Measurements from ENCODE around the gene NSMCE1. TPM values are rescaled to one million over a fixed set of nuclear protein-coding genes. Genes with fewer than 3 reads are reported as not detected.

NSMCE1 gene
- total RNA-seq, 1 donor from 2014 or later = 72.1 TPM

- DNase-seq (ENCODE audit: low read depth) = no peak
Measured at GRCh38 chr16:27230562-27231001, 38.0 kb downstream of the NSMCE1 start.

- DNase-seq (ENCODE audit: low read depth) = no peak
Measured at GRCh38 chr16:27229891-27230470, 38.6 kb downstream of the NSMCE1 start.

DNA sequence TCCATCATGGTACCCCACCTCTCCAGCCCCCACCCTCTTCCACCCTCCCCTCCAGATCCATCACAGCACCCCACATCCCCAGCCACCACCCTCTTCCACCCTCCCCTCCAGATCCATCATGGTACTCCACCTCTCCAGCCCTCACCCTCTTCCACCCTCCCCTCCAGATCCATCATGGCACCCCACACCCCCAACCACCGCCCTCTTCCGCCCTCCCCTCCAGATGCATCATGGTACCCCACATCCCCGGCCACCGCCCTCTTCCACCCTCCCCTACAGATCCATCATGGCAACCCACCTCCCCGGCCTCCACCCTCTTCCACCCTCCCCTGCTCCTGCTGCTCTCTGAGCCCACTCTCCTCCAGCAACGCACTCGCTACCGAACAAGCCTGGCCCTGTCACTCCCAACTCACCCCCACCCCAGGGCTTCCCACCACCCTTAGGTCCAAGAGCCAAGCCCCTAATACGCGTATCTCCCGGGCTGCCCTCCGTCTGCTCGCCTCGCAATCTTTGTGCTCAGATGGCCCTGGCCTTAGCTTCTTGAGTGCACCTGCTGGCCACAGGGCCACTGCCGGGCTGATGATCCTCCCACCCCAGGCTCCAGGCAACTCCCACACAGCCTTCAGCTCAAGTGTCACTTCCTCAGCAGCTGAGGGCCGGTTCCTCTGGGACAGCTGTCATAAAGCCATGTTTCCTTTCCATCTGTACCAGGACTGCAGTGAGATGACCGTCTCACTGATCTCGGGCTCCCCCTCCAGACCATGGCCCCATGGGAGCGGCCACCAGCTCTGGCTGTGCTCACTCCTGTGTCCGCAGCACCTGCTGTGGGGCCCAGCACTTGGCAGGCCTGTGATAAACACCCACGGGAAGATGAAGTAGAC is 39.7 kb downstream of the NSMCE1 start:
- no peak for DNase-seq (ENCODE audit: low read depth)

GRCh38 chr16:27228045-27228444 is 40.5 kb downstream of the NSMCE1 start:
- DNase-seq (ENCODE audit: low read depth) = no peak

GRCh38 chr16:27226976-27227705 is 41.4 kb downstream of the NSMCE1 start:
- DNase-seq (ENCODE audit: low read depth) = no peak

GRCh38 chr16:27226476-27226875 is 42.1 kb downstream of the NSMCE1 start:
- no peak for DNase-seq (ENCODE audit: low read depth)

DNA sequence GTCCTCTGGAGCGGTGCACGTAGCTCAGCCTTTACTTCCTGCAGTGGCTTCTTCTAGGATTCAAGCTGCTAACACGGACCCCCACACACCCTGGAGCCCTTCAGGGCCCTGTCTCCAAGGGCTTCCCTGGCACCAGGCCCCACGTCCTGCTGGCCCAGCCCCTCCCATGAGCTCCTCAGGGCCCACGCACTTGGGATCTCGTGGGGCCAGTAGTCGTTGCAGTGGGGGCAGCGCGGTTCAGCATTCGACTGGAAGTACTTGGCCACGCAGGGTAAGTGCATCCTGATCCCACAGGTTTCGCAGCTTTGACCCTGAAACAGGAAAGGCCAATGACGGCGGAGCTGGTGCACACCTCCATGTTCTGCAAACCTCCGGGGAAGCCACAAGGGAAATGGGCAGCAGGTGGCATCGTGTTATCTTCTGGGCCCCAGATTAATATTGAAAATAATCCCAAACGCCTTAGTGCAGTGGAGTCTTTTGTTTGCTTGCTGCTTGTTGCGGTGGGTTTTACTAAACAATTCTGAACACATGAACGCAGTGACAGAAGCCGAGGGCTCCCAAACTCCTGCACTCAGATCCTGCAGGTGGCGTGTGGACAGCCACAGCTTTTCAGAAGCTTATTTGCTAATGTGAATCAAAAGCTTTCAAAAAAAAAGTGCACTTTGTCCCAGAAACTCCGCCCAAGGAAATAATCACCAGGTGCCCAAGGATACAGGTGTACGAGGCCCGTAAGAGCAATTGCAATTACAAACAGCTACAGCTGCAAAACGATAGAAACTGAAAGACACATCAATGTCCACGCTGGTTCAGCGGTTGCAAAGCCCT is 42.8 kb downstream of the NSMCE1 start:
- no peak for DNase-seq (ENCODE audit: low read depth)

DNA sequence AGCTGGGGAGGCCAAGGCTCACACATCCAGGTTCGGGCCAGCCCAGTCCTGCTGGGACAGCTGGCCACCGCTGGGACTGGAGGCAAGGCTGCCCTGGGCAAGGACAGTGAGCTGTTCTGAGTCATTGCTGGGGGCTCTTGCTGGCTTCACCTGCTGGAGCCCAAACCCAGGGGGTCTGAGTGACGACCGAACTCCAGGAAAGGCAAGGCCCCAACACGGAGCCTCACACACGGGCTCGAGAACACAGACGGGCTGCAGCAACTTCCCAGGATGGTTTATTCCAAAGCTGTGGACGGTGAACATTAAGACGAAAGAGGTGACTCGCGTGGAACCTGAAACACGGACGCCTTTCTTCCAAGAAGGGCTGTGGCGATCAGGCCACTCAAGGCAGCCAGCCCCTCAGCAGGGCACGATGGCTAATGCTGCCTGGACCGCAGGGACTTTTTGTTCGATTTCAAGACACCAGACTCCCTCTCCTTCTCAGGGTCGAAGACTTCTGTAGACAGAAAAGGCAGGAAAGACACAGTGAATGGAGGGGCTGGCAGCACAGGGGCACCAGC is 43.8 kb downstream of the NSMCE1 start:
- no peak for DNase-seq (ENCODE audit: low read depth)

DNA sequence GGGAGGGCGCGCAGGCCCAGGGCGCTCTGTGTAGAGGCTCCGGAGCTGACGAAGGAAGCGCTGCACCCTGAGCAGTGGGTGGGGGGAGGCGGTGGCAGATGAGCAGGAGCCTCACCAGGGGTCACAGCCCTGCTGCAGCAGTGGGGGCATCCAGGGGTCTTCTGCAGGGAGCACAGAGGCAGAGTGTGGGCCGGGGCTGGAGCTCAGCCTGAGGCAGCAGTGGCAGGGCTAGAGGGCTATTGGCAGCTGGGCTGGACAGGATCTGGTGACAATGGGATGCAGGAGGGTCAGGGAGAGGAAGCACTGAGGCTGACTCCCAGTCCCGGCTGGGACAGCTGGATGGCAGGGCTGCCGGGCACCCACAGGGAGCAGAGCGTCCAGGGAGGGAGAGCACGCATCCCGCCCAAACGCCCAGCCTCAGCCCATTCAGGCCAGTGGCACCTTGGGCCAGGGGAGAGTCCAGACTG is 44.3 kb downstream of the NSMCE1 start:
- no peak for DNase-seq (ENCODE audit: low read depth)

GRCh38 chr16:27223701-27224100 is 44.9 kb downstream of the NSMCE1 start:
- DNase-seq (ENCODE audit: low read depth) = no peak

GRCh38 chr16:27223226-27223610 is 45.4 kb downstream of the NSMCE1 start:
- no peak for DNase-seq (ENCODE audit: low read depth)

DNA sequence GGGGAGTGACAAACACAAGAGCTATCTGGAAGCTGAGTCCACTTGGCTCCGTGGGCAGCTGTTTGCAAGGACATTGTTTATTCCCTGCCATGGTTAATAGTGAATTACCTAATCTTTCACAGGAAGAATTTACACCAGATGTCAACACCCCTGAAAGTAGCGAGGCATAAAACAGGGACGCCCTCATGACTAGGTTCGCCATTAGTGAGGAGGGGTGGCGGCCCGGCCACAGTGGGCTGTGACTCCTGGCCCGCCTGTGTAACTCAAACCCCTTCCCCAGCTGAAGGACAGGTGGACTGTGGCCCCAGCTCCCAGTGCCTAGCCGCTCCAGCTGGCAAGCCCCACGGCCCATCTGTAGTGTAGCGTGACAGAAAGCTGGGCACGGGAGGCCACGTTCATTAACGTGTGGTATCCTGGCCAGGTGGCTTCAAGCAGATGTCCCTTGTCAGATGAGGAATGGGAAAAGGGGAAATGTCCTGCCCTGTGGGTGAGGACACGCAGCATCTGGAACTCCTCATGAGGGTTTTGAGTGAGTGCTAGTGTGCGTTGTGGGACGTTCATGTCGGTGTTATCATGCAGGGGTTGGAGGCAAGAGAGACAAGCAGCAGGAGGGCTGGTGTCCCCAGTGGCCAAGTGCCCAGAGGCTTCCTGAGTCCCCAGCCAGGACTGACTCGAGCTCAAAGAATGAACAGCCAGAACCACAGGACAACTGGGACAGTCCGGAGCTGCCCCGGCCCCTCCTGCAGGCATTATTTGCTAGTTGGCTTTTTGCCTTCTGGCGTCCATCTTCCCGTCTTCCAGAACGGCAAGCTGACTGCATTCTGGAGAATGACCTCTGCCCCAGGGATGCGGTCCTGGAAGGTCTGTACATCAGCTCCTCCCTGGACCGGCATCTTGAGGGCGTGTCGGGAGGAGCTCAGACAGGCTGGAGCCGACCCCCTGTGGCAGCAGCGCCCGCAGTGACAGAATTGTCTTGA is 46.0 kb downstream of the NSMCE1 start:
- peak; percentile 68 for DNase-seq (ENCODE audit: low read depth)

DNA sequence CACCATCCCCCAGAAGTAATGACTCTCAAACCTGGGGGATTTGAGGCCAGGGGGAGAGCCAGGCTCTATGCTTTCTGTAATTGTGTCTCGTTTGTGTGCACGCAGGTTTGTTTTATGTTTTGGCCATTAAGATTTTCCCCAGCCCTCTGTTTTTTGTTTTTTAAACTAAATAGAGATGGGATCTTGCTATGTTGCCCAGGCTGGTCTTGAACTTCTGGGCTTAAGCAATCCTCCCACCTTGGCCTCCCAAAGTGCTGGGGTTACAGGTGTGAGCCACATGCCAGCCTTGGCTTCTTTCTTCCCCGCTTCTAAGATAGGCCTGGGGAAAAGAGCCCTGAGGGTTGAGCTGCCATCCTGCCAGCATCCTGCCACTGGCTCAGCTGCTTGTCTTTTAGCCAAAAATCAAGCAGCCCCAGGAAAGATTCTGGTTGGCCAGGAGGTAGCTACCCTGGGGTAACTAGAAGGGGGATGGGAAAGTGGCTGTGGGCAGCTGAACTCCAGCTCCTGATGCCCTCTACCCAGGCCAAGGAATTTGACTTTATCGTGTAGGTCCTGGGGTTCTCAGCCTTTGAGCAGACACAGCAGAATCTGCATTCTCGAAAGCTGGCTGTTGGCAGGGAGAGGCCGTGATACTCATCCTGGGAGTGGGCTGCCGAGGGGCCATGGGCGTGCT is 46.9 kb downstream of the NSMCE1 start:
- DNase-seq (ENCODE audit: low read depth) = no peak

DNA sequence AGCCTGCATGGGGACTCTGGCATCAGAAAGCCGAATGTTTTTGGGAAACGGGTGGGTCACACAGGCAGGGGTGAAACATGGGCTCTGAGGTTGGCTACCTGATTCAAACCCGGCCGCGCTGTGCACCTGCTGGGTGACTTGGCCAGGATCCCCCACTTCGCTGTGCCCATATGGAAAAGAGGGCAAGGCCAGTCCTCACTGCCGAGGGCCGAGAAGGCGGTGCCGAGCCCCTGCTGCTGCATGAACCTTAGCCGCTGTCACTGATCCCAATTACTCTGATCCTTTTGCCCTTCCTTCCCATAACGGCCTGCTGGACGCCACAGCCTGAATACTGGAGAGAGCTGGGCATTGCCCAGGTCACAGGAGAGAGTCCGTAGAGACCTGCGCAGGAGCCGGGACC is 47.6 kb downstream of the NSMCE1 start:
- DNase-seq (ENCODE audit: low read depth) = no peak

GRCh38 chr16:27220527-27220926 is 48.0 kb downstream of the NSMCE1 start:
- DNase-seq (ENCODE audit: low read depth) = no peak

GRCh38 chr16:27220120-27220519 is 48.5 kb downstream of the NSMCE1 start:
- DNase-seq (ENCODE audit: low read depth) = no peak

DNA sequence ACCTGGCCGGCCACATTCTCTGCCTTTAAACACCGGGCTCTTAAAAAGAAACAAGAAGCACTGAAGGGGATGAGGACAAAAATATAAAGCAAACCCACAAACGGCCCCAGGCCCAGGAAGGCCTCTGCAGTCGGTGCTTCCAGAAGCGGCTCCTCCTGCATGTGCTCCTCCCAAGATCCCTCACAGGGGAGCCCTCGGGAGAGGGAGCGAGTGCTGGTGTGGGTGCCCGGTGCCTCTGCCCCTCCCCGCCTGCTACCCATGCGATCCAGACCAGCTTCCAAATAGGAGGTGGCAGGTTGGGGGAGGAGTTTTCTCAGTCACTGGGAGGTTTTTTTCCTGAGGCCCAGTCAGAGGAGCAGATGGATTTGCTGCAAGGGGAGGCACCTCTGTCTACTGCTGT is 49.4 kb downstream of the NSMCE1 start:
- DNase-seq (ENCODE audit: low read depth) = no peak

DNA sequence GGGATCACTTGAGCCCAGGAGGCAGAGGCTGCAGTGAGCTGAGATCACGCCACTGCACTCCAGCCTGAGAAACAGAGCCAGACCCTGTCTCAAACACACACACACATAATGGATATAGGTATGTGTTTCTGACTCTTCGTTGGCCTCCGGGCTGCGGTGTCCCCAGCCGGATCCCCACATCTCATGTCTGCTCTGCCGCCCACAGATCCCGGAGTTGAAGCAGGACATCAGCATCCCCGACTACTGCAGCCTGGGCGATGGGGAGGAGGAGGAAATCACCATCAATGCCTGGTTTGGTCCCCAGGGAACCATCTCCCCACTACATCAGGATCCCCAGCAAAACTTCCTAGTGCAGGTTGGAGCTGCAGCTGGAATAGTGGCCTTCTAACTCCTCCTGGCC is 49.8 kb downstream of the NSMCE1 start:
- no peak for DNase-seq (ENCODE audit: low read depth)

DNA sequence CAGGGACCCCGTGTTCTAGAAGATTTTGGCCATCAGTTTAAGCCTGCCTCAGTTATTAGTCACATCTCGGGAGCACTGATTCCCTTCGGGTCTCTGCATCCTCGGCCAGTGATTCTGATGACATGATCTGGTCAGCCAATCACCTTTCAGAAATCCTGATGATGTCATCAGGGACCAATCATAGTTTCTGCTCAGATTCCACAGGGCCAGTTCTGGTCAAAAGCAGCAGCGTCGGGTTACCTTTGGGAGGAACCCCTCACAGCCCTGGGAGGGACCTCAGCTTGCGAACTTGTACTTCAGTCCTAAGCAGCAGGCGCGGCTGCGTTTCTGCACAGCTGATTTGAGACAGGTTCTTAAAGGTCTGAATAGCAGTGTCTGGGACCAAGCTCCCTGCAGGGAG is 51.3 kb downstream of the NSMCE1 start:
- DNase-seq (ENCODE audit: low read depth) = peak; percentile 63

Data from renal cortical epithelial cell (primary cell).